ENCODE results near the gene PLA2G15.

The PLA2G15 gene

DNA sequence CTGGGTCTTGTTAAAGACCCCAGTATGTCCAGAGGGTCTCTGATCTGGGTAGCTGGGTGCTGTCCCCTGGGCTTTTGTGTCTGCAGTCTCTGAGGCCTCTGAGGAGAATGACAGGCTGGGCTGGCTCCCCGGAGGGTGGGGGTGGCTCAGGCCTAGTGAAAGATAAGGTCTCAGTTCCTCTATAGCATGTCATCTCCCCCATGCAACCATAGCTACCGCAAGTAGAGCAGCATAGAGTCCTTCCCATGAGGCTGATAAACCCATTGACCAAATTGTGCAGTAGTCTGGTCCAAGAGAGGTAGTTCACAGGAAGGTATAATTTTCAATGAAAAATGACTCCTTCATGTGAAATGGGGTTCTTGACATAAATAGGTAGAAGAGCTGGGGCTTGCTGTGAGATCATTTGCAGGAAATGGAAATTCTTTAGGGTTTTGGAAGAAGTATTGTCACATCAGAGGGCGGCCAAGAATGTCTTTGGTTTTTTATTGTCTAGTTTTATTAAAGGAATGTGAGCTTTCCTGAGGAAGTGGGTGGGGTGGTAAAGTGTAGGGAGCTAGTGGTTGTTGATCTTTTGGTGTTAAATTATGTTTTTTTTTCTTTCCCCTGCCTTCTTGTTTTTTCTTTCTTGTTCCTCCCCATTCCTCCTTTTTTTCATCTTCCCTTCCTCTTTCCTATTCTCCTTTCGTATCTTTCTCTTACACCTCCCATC lies 44.6 kb downstream of the PLA2G15 start:
- Histone ChIP-seq H3K79me2 (peaks cover 3% of the 10 kb centered on the region), H3K27me3 (ENCODE audit: control insufficient read depth, insufficient read depth, low read length) (no peaks in the 10 kb centered on the region), H3K4me2 (ENCODE audit: low read length) (no peak overlapping the region), H3K4me1 (peaks cover 8% of the 10 kb centered on the region), H2AFZ (no peak overlapping the region), H3K9me3 (ENCODE audit: control insufficient read depth, low read length) (no peaks in the 10 kb centered on the region), H3K36me3 (ENCODE audit: control insufficient read depth, insufficient read depth, low read length) (no peaks in the 10 kb centered on the region), H3K4me3 (ENCODE audit: low read depth, low read length) (no peak overlapping the region), H3K27ac (peak overlapping the region; percentile 26), H3K9ac (no peak overlapping the region)
- TF ChIP-seq CTCF (IDR thresholded peaks at IDR 0.05) = no peak

DNA sequence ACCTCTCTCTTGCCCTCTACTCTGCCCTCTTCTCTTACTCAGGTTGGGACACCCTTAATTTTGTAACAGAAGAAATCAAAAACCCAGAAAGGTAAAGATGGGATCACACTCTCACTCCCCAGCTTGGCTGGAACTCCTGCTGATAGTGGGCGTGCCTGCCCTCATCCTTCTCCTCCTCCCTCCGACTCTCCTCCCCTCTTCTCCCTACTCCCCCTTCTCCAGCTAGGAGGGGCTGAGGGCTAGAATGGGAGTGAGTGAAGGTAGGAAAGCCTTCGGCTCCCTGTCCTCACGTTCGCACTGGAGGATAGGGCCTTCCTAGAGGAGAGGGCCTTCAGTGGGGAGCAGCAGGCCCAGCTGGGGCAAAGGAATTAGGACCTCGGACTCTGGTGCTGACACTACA lies 45.3 kb downstream of the PLA2G15 start:
- TF ChIP-seq CTCF (IDR thresholded peaks at IDR 0.05) = no peak
- H2AFZ ChIP-seq = no peak overlapping the region
- no peaks in the 10 kb centered on the region for H3K27me3 ChIP-seq (ENCODE audit: control insufficient read depth, insufficient read depth, low read length)
- H3K27ac ChIP-seq = peak overlapping the region; percentile 26
- H3K4me1 ChIP-seq = peaks cover 8% of the 10 kb centered on the region
- no peak overlapping the region for H3K4me3 ChIP-seq (ENCODE audit: low read depth, low read length)
- H3K36me3 ChIP-seq (ENCODE audit: control insufficient read depth, insufficient read depth, low read length) = no peaks in the 10 kb centered on the region
- no peak overlapping the region for H3K4me2 ChIP-seq (ENCODE audit: low read length)
- H3K79me2 ChIP-seq = peaks cover 3% of the 10 kb centered on the region
- H3K9ac ChIP-seq = no peak overlapping the region
- H3K9me3 ChIP-seq (ENCODE audit: control insufficient read depth, low read length) = no peaks in the 10 kb centered on the region

- Histone ChIP-seq H3K9me3 (ENCODE audit: control insufficient read depth, low read length) (no peaks in the 10 kb centered on the region), H3K9ac (no peak overlapping the region), H3K36me3 (ENCODE audit: control insufficient read depth, insufficient read depth, low read length) (no peaks in the 10 kb centered on the region), H3K4me3 (ENCODE audit: low read depth, low read length) (no peak overlapping the region), H3K27me3 (ENCODE audit: control insufficient read depth, insufficient read depth, low read length) (no peaks in the 10 kb centered on the region), H3K79me2 (peaks cover 3% of the 10 kb centered on the region), H3K27ac (peak overlapping the region; percentile 8), H3K4me1 (peaks cover 8% of the 10 kb centered on the region), H2AFZ (no peak overlapping the region), H3K4me2 (ENCODE audit: low read length) (no peak overlapping the region)
- no peak for TF ChIP-seq CTCF (IDR thresholded peaks at IDR 0.05)
Measured at GRCh38 chr16:68291227-68291626, 46.1 kb downstream of the PLA2G15 start.

- Histone ChIP-seq H3K4me3 (ENCODE audit: low read depth, low read length) (no peak overlapping the region), H3K4me1 (peaks cover 8% of the 10 kb centered on the region), H3K27ac (no peak overlapping the region), H3K4me2 (ENCODE audit: low read length) (no peak overlapping the region), H3K79me2 (no peaks in the 10 kb centered on the region), H3K9ac (no peak overlapping the region), H3K27me3 (ENCODE audit: control insufficient read depth, insufficient read depth, low read length) (no peaks in the 10 kb centered on the region), H2AFZ (no peak overlapping the region), H3K36me3 (ENCODE audit: control insufficient read depth, insufficient read depth, low read length) (no peaks in the 10 kb centered on the region), H3K9me3 (ENCODE audit: control insufficient read depth, low read length) (no peaks in the 10 kb centered on the region)
- no peak for TF ChIP-seq CTCF (IDR thresholded peaks at IDR 0.05)
Measured at GRCh38 chr16:68292425-68292824, 47.3 kb downstream of the PLA2G15 start.

GRCh38 chr16:68296291-68296690 lies 51.1 kb downstream of the PLA2G15 start:
- H3K27ac ChIP-seq = no peak overlapping the region
- H3K9ac ChIP-seq = no peak overlapping the region
- no peaks in the 10 kb centered on the region for H3K36me3 ChIP-seq (ENCODE audit: control insufficient read depth, insufficient read depth, low read length)
- no peaks in the 10 kb centered on the region for H3K9me3 ChIP-seq (ENCODE audit: control insufficient read depth, low read length)
- no peaks in the 10 kb centered on the region for H3K79me2 ChIP-seq
- H2AFZ ChIP-seq = no peak overlapping the region
- H3K27me3 ChIP-seq (ENCODE audit: control insufficient read depth, insufficient read depth, low read length) = no peaks in the 10 kb centered on the region
- peaks cover 8% of the 10 kb centered on the region for H3K4me1 ChIP-seq
- H3K4me3 ChIP-seq (ENCODE audit: low read depth, low read length) = no peak overlapping the region
- TF ChIP-seq CTCF (IDR thresholded peaks at IDR 0.05) = no peak
- no peak overlapping the region for H3K4me2 ChIP-seq (ENCODE audit: low read length)

All from parathyroid adenoma (tissue), 2 donors.